AG09309 (cell line): ENCODE results near the gene TTC21B.
A peak's percentile ranks its signal among the peaks of the same experiment; 100 is the strongest.

ENCODE experiments used
- DNase-seq: peaks from one replicate; pipeline ENCODE4 v3.0.0-alpha.2; 2010; ENCODE audit warnings: low read depth
- H3K4me3 ChIP-seq: 2 replicates; pipeline ENCODE4 v1.5.1; 2011; ENCODE audit warnings: mild to moderate bottlenecking, low read depth, low read length, moderate library complexity; ENCODE audit not compliant: control insufficient read depth
- TF ChIP-seq, protein P1 (sequence below): IDR thresholded peaks from 2 replicates; pipeline ENCODE4 v1.5.1; 2011; ENCODE audit warnings: mild to moderate bottlenecking, low read depth, low read length, inconsistent platforms; ENCODE audit not compliant: insufficient read depth, control insufficient read depth; ENCODE audit errors: missing control alignments

TTC21B gene

DNA sequence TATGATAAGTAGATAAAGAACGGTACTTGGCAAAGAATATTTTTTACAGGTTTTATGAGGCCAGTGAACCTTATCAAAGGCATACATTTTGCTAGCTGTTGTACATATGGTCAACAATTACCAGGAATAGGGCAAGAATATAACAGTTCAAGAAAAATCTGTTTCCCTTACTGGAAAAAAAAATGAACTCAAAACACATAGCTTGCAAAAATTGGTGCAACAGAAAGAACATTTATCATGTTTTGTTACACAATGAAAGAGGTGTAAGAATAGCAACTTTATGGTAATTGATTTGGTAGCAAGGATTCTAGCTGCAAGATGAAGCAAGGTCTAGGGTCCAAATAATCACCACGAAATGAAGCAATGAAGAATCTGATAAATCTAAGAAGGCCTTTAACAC lies 41.6 kb downstream of the TTC21B start:
- DNase-seq: no peak
- H3K4me3 ChIP-seq: no peak overlapping the region
- TF ChIP-seq, protein P1, sequence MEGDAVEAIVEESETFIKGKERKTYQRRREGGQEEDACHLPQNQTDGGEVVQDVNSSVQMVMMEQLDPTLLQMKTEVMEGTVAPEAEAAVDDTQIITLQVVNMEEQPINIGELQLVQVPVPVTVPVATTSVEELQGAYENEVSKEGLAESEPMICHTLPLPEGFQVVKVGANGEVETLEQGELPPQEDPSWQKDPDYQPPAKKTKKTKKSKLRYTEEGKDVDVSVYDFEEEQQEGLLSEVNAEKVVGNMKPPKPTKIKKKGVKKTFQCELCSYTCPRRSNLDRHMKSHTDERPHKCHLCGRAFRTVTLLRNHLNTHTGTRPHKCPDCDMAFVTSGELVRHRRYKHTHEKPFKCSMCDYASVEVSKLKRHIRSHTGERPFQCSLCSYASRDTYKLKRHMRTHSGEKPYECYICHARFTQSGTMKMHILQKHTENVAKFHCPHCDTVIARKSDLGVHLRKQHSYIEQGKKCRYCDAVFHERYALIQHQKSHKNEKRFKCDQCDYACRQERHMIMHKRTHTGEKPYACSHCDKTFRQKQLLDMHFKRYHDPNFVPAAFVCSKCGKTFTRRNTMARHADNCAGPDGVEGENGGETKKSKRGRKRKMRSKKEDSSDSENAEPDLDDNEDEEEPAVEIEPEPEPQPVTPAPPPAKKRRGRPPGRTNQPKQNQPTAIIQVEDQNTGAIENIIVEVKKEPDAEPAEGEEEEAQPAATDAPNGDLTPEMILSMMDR: no peak

DNA sequence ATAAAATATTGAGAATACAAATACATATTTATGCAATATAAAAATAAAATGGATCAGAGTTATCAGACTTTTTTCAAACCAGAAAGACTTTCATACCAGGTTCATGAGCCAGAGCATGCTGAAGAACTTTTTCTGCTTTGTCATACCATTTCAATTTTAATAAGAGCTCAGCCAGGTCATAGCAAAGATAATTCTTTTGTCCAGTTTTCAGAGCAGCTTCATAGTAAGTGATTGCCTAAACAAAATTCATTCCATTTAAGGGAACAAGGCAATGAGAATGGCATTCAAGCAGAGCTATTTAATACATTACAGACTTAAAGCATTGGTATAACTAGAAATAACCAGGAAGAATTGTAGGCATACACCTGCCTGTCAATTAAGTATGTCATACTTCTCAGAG lies 42.3 kb downstream of the TTC21B start:
- TF ChIP-seq, protein P1: no peak
- DNase-seq: peak; percentile 51
- no peak overlapping the region for H3K4me3 ChIP-seq

DNA sequence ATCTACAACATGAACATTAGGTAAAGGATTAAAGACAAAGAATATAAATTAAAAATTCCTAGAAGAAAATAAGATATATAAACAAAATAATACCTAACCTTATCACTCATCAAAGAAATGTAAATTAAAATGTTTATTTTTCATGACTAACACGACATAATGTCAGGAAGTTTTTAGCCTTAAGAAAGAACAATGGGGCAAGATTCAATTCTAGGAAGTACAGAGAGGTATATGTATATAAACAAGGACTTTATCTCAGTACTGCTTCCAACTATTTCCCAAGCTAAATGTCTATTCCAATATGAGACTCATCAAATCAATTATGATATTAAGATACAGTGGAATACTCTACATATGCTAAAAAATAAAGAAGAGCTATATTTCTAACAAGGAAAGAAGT lies 44.1 kb downstream of the TTC21B start:
- DNase-seq: no peak
- H3K4me3 ChIP-seq: no peak overlapping the region
- TF ChIP-seq, protein P1: no peak

DNA sequence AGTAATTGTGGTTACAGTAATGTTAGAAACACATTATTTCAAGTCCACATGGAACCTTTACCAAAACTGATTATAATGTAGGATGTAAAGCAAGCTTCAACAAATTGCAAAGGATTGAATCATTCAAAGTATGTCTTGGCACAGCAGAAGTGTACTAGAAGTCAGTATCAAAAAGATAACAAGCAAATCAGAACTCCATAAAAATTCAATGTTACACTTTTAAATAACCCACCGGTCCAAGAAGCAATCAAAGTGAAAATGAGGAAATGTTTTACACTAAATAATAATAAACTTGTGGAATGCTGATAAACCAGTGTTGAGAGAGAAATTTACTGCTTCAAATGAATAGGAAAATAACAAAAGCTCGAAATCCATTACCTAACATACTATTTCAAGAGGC lies 47.7 kb downstream of the TTC21B start:
- DNase-seq: no peak
- TF ChIP-seq, protein P1: no peak
- H3K4me3 ChIP-seq: no peak overlapping the region

DNA sequence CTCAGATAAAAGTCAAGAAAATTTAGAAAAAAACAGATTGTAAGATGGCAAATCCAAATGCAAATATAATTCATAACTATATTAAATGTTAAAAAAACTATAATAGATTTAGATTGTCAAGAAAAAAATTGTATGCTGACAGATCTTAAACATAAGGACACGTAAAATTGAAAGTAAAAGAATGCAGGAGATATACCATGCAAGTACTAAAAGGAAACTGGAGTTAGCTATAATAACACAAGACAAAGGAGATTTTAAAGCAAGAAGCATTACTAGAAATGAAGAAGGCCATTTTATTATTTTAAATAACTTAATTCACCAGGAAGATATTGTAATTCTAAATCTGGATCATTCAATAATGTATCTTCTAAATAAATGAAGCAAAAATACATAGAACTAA lies 48.3 kb downstream of the TTC21B start:
- no peak overlapping the region for H3K4me3 ChIP-seq
- no peak for DNase-seq
- TF ChIP-seq, protein P1: no peak

DNA sequence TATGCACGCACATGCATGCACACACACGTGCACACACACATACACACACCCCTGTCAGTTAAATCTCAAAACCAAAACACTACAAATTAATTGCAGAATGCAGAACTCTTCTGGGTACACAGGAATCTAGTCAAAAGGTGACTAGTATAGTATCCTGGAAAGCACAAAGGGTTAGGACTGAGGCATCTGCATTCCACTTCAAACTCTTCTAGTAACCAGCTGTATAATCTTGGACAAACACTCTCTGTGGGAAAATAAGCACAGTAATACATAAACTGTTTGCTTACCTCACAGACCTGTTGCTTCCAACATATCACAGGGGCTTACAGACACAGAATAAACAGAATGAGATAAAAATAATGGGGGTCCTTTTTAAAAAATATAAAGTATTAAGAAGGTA lies 49.1 kb downstream of the TTC21B start:
- no peak for DNase-seq
- TF ChIP-seq, protein P1: no peak
- H3K4me3 ChIP-seq: no peak overlapping the region

DNA sequence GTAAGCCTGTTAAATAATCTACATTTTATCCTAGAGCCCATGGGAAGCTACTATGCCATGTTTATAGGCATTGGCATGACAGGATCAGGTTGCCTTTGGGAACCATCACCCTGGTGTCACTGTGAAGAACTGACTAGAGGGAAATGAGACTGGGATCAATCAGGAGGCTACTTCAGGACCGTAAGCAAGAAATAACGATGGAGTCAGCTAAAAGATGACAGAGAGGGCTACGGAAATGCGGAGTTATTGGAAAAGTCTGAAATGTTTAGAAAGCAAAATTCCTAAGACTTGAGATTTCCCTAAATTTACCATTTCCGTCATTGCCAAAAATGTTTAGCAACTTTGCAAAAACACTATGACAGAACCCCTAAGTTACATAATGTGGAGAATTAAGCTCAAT lies 50.2 kb downstream of the TTC21B start:
- DNase-seq: no peak
- TF ChIP-seq, protein P1: no peak
- no peak overlapping the region for H3K4me3 ChIP-seq
